Stimulated activated CD4-positive, alpha-beta T cell treated with anti-CD3 and anti-CD28 coated beads, TNF-alpha, amount 100 ng/mL, for 4 hours (primary cell): ENCODE measurements around the gene ANXA6.
"Not testable (repeated sequence)": the region's sequence is repeated elsewhere in the genome, so short reads cannot be mapped to it uniquely, and the experiment has no call there.

Experiments
- DNase-seq, 3 experiments: peaks; one replicate each; pipeline ENCODE4 v3.0.0-alpha.2; 2020; ENCODE audit warnings: low read depth in 3 of 3

The ANXA6 gene

DNA sequence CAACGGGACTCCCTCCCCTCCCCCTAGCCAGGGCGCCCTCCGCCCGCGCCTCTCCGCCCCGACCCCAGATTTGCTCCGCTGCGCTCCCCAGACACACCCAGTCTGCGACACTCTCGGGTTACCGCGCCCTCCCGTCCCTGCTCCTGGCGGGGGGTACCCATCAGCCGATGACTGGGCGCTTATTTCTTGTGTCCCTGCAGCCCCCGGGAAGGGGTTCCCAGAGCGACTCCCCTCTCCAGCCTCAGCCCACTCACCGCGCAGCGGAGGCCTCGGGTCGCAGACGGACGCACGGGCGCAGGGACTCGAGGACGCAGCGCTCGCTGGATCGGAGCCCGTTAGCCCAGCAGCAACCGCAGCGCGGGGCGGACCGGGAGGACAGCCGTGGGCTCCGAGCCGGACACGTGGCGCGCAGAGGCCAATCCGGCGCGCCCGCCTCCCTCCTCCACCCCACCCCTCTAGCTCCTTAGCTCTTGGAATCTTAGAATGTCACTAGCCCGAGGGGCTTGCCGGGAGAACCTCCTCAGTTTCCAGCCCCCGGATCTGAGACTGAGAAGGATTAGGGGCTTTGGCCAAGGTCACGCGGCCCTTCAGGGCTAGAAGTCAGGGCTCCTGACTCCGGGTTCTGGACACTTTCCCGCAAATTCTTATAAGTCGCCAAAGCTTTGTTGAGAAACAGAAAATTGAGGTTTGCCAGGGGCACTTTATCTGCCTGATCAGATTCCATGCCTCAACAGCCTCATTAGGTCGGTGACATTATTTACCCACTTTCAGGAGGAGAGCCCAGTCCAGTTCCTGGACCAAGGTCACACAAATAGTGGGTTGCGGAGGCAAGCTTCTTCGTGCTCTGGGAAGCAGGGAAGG lies at the start of gene ANXA6:
Gene ANXA6 (minus strand): TSS at position 354 of the 861 bp plus-strand sequence. CDS start 9,878 bp downstream, outside the sequence.
- DNase-seq = peak in 1 of 3 experiments; percentile 57

DNA sequence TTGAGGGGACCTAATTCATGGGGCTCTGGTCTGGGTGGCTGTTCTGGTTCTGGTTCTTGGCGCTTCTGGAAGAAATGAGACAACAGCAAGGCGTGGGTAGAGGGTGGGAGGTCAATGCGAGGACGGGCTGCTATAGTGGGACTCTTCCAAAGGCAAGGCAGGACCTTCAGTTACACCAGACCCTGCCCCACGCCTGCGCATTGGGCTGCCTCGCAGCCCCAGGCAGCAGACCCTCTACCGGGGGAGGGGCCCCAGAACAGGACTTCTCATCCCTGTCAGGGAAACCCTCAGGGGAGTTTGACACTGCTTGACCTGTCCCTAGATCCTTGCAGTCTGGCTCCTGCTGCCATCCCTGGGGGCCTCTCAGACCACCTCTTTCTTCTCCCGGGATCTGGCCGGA lies 47.8 kb upstream of the ANXA6 start:
- no peak for DNase-seq

GRCh38 chr5:151204051-151204450 lies 46.5 kb upstream of the ANXA6 start:
- DNase-seq = no peak

- no peak for DNase-seq
These were observed 45.0 kb upstream of the ANXA6 start for GRCh38 chr5:151202381-151203139.

DNA sequence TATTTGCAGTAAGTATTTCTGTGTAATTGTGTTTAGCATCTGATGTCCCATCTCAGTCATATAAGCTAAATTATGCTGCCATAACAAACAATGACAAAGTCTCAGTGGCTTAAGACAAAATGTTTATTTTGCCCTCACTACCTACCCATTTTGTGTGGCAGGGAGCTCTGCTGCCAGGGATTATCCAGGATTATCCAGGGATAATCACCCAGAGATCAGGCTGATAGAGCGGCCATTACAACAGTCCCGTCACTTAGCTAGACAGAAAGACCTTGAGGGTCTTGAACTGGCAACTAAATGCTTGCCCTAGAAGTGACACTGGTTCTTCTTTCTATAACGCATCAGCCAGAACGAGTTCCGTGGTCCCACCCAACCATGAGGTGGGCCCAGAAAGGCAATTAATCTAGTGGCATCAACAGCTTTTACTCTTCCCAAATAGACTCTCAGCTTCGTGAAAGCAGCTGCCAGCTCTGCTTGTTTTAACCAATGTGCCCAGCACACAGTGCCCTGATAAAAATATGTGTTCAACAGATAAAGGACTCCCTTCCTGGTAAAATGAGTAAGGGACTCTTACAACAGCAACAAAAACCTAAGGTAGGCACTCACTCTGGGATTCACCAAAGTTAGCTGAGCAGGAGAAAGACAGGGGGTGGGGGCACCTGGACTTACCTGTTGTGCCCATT lies 43.5 kb upstream of the ANXA6 start:
- DNase-seq = no peak

DNA sequence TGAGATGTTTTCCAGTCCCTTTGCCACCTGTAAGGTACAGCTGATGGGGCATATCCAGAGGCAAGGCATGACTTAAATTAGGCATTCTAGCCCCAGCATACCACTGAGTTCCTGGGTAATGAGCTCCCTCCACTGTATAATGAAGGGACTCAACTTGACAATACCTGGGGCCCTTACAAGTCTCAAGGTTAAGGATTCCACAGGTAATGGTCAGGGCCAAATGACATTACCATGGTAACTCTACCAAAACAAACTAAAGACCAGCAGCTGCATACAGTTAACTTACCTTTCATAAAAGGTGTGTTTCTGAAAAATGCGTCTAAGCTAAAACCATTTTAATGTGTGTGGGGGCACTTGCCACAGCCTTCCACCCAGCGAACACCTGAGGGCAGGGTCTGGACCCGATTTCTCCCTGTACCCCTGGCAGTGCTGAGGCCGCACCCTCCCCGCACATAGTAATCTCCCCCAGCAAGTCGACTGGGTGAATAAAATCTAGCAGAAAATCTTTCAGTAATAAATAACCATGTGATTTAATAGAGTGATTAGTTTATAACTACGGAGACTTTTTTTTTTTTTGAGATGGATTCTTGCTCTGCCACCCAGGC lies 42.1 kb upstream of the ANXA6 start:
- DNase-seq = no peak

GRCh38 chr5:151198861-151199260 lies 41.3 kb upstream of the ANXA6 start:
- DNase-seq = no peak

DNA sequence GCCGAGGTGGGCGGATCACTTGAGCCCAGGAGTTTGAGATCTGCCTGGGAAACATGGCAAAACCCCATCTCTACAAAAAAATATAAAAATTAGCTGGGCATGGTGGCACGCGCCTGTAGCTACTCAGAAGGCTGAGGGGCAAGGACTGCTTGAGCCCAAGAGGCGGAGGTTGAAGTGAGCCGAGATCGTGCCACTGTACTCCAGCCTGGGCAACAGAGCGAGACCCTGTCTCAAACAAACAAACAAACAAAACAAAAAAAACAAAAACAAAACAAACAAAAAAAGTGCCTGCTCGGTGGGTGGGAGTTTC lies 39.7 kb upstream of the ANXA6 start:
- DNase-seq = not testable (repeated sequence)

- no peak for DNase-seq
These were observed 39.1 kb upstream of the ANXA6 start for GRCh38 chr5:151196556-151197290.

DNA sequence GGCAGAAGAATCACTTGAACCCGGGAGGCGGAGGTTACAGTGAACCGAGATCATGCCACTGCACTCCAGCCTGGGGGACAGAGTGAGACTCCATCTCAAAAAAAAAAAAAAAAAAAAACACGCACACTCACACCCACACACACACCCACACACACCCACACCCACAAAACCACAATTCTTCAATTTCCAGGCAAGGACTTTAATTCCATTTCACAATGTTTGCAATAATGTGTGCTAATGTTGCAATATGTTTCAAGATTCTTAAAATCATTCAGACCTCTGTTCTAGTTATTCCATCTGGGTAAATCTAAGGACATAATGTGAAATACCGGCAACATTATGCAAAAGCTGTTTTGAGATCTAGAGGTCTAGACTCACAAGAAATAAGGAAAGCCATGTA lies 38.0 kb upstream of the ANXA6 start:
- DNase-seq = peak in 2 of 3 experiments; percentile 35 to 40

DNA sequence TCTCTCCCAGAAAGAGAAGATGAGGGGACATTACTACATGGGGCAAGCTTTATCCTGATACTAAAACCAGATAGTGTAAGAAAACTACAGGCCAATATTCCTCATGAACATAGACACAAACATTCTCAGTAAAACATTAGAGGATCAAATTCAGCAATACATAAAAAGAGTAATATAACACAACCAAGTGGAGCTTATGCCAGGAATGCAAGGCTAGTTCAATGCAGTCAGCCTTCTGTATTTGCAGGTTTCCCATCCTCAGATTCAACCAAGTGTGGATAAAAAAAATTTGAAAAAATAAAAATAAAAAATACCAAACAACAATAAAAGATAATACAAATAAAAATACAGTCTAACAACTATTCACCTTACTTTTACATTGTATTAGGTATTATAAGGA lies 35.0 kb upstream of the ANXA6 start:
- no peak for DNase-seq

GRCh38 chr5:151191661-151192060 lies 34.1 kb upstream of the ANXA6 start:
- no peak for DNase-seq

- DNase-seq = no peak
These were observed 31.6 kb upstream of the ANXA6 start for GRCh38 chr5:151189151-151189550.

GRCh38 chr5:151186538-151186937 lies 29.0 kb upstream of the ANXA6 start:
- no peak for DNase-seq

DNA sequence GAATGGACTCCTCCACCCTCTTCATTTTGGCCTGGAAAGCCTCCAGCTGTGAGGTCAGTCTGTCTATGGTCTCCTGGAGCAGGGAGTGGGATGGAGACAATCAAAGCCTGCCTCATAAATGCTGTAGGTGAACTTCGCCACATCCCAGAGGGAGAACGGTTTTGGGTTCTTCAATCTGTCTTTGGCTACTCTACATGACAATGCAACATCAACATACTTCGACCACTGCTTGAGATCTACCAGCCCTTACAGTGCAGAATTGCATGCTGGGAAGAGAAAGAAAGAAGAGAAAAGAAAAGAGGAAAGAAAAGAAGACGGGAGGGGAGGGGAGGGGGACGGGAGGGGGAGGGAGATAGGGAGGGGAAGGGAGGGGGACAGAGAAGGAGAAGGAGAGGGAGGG lies 28.5 kb upstream of the ANXA6 start:
- DNase-seq = no peak

DNA sequence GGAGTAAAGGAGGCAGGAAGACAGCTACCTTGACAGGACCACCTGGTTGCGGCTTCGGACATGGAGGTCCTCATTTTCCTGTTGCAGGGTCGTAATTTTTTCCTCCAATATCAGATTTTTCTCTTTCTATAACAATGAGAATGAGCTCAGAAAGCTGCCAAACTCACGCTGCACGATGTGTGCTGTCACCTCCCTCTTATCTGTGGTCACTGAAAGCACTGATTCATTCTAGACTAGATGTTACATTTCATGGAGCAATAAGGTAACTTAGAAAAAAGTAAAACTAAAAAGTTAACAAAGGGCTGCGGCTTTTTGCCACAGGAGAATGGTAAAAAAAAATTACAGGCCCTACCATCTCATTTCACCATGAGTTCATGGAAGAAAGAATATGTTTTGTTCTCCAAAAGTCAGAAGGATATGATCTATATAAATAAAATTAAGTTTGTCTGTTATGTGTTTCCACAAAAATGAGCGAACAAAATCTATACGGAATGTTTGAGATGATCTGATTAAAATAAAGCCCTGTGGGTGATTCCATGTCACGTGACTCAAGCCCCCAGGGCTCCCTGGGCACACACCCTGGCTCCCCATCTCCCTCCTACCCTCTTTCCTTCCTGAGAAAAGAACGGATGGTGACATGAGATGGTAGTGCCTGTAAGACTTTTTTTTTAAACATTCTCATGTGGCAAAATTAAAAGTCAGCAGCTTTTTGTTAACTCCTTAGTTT lies 26.9 kb upstream of the ANXA6 start:
- no peak for DNase-seq

DNA sequence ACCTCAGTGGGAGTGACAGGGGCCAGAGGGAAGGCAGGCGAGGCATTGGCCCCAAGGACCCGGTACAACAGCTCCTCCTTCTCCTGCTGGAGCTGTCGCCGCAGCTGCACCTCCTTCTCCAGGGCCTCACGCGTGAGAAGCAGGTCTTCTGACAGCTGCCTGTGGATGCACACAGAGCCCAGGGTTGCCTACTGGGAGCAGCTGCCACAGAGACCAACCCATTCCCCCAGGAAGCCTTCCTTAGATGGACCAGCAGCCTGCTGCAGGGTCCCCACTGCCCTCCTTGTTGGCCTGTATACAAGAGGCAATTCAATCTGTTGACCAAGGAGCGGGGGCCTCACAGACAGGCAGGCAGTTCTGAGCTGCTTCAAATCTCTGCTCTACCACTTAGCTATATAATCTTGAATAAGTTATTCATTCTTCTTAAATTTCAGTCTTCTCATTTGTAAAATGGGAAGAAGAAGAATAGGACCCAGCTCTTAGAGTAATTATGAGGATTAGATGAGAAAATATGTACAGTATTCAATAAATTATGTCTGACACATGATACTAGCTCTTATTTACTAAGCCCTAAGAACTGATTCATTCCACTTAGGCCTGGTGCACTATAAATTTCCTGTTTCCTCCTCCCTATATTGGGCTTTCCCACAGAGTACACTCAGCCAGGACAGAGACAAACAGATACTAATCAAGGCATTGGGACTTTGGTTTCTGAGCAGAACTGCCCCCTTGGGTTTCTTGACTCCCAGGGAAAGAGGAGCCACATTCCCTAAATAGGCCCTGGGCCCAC lies 26.1 kb upstream of the ANXA6 start:
- DNase-seq = no peak

DNA sequence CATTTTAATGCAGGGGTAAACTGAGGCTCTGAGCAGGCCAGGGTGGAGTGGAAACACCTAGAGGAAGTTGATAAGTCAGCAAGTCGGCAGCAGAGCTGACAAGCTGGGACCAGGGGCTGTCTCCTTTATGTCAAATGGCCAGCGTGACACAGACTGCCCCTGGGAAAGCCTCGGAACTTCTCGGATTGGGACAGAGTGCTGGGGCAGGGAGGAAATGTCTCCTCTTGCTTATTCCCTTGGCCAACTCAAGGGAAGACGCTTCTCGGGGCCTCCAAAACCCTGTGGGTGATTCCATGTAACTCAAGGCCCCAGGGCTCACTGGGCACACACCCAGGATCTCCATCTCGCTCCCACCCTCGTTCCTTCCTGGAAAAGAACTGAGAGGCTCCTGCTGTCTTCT lies 25.4 kb upstream of the ANXA6 start:
- DNase-seq = no peak

DNA sequence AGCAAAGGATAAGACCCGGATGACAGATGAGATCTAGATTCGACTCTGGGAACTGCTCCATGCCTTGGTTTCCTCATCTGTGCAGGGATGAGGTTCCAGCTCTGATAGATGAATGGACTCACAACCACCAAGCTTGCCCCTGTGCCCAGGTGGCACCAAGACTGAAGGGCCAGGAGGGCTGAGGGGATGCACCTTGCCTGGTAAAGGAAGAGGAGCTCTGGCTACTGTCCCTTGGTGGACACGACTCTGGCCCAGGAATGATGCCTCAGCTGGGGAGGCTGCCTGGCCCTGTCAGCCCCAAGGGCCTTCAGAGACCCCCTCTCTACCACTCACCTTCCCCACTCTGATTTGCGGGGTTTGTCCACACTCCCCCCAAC lies 24.9 kb upstream of the ANXA6 start:
- DNase-seq = no peak
